Panc1 (cell line): ENCODE results near the gene CLEC20A. TPM values are rescaled to one million over a fixed set of nuclear protein-coding genes. Genes with fewer than 3 reads are reported as not detected.

Experiments used
- ATAC-seq: fragments of 200-7000 bp; cut with Tn5 transposase; 2 replicates; pipeline ENCODE4 v1.9.1; 2020; ENCODE audit warnings: mild to moderate bottlenecking, moderate library complexity
- BruUV-seq: library from RNA; stranded (reverse); fragments of 400-500 nt; replicated peaks from 2 replicates; lab custom pipeline; 2021; lab: Mats Ljungman, UMichigan
- CTCF ChIA-PET: fragments of 300-600 bp; sonication (Branson Sonifier 250); formaldehyde crosslinking; loops from one replicate; lab custom pipeline; 2022; ENCODE audit warnings: antibody characterized with exemption; lab: Charles Lee
- POLR2A ChIA-PET: fragments of 300-600 bp; sonication (Branson Sonifier 250); formaldehyde crosslinking; loops from one replicate; lab custom pipeline; 2022; ENCODE audit warnings: antibody characterized with exemption; lab: Charles Lee
- DNase-seq: peaks from one replicate; pipeline ENCODE4 v3.0.0-alpha.2; 2010; ENCODE audit warnings: low read depth, low spot score
- H3K27ac ChIP-seq: 2 replicates; pipeline ENCODE4 v1.5.1; 2011; ENCODE audit warnings: mild to moderate bottlenecking, low read length, inconsistent platforms
- H3K27me3 ChIP-seq: fragments of 200-500 bp; sonication (Bioruptor generic); 2 replicates; pipeline ENCODE4 v1.6.0; 2014; ENCODE audit warnings: low read length, inconsistent platforms; ENCODE audit not compliant: control insufficient read depth, insufficient read depth
- H3K36me3 ChIP-seq: fragments of 200-500 bp; sonication (Bioruptor generic); 2 replicates; pipeline ENCODE4 v1.5.1; 2014; ENCODE audit warnings: inconsistent platforms, mild to moderate bottlenecking, low read length, moderate library complexity; ENCODE audit not compliant: control insufficient read depth, insufficient read depth
- H3K4me1 ChIP-seq: 2 replicates; pipeline ENCODE4 v1.5.1; 2011; ENCODE audit warnings: inconsistent platforms, mild to moderate bottlenecking, low read length, moderate library complexity; ENCODE audit not compliant: control insufficient read depth, insufficient read depth
- H3K4me3 ChIP-seq, 2 experiments: 2 replicates each; pipeline ENCODE4 v1.5.1; 2011 to 2012; ENCODE audit warnings: low read depth in 2 of 2, low read length in 2 of 2, mild to moderate bottlenecking in 2 of 2, inconsistent platforms in 1 of 2, moderate library complexity in 1 of 2
- H3K9me3 ChIP-seq: fragments of 200-500 bp; sonication (Bioruptor generic); 2 replicates; pipeline ENCODE4 v1.5.1; 2014; ENCODE audit warnings: low read depth, mild to moderate bottlenecking, inconsistent platforms, low read length, moderate library complexity; ENCODE audit not compliant: control insufficient read depth, insufficient read depth
- CTCF ChIP-seq: fragments of 450-650 bp; IDR thresholded peaks from 2 replicates; pipeline ENCODE4 v1.5.1; 2017; ENCODE audit warnings: mild to moderate bottlenecking
- POLR2AphosphoS5 ChIP-seq: IDR thresholded peaks from 2 replicates; pipeline ENCODE4 v1.6.1; 2012; ENCODE audit warnings: mild to moderate bottlenecking, low read depth, low read length, moderate library complexity
- REST ChIP-seq, 2 experiments: IDR thresholded peaks; 2 replicates each; pipeline ENCODE4 v1.6.1; 2011 to 2012; ENCODE audit warnings: low read depth in 2 of 2, control low read depth in 1 of 2, low read length in 1 of 2, mild to moderate bottlenecking in 1 of 2, moderate library complexity in 1 of 2; ENCODE audit not compliant: insufficient read depth in 1 of 2
- SIN3A ChIP-seq: IDR thresholded peaks from 2 replicates; pipeline ENCODE4 v1.6.1; 2012; ENCODE audit warnings: low read depth, mild to moderate bottlenecking, low read length, moderate library complexity, borderline replicate concordance; ENCODE audit not compliant: insufficient read depth
- TCF7L2 ChIP-seq: IDR thresholded peaks from 2 replicates; pipeline ENCODE4 v1.6.1; 2011; ENCODE audit warnings: mild to moderate bottlenecking, low read depth, low read length, inconsistent platforms
- in situ Hi-C: cut with HindIII; loops from 2 replicates; pipeline ENCODE4 v1.10.0; 2016; ENCODE audit warnings: low sequenced_read_pairs, low pct_unique_long_range_greater_than_20kb
- intact Hi-C: fragments of 100-400 bp; cut with micrococcal nuclease; formaldehyde crosslinking; loops from one replicate; pipeline ENCODE4 v1.10.0; 2022; ENCODE audit not compliant: unreplicated experiment
- total RNA-seq: library from RNA; stranded (reverse); gene quantifications from one replicate; pipeline ENCODE4 v1.2.1, GENCODE V29; 2021; ENCODE audit not compliant: unreplicated experiment

CLEC20A gene
- total RNA-seq, 1 experiment from 2014 or later = not detected

- POLR2A ChIA-PET = no interaction called here
- no peak overlapping the region for H3K27ac ChIP-seq
- ATAC-seq = no peak
- no peak for DNase-seq
- CTCF ChIA-PET = no interaction called here
- H3K36me3 ChIP-seq = no peaks in the 10 kb centered on the region
- in situ Hi-C loops = no loop called here
- intact Hi-C loops = no loop called here
- TF ChIP-seq REST (IDR thresholded peaks at IDR 0.05; ENCODE audit: insufficient read depth in 1 of 2, low read depth in 2 of 2, low read length in 1 of 2) = no peak
- no peak for TF ChIP-seq CTCF
- TF ChIP-seq SIN3A = no peak
- no peak for TF ChIP-seq TCF7L2
- no peak for TF ChIP-seq POLR2AphosphoS5
- no peak overlapping the region for H3K4me3 ChIP-seq
- no TSS peak for BruUV-seq
- no peaks in the 10 kb centered on the region for H3K27me3 ChIP-seq
- no peaks in the 10 kb centered on the region for H3K4me1 ChIP-seq
- no peaks in the 10 kb centered on the region for H3K9me3 ChIP-seq
These were observed 12.0 kb downstream of the CLEC20A start for GRCh38 chr1:178484698-178485225.

- DNase-seq = no peak
- in situ Hi-C loops (no loop called here), intact Hi-C loops (no loop called here)
- no peak overlapping the region for H3K27ac ChIP-seq
- H3K36me3 ChIP-seq = no peaks in the 10 kb centered on the region
- BruUV-seq = no TSS peak
- no peak overlapping the region for H3K4me3 ChIP-seq
- no peak for ATAC-seq
- TF ChIP-seq POLR2AphosphoS5 (no peak), CTCF (no peak), SIN3A (no peak), REST (IDR thresholded peaks at IDR 0.05; ENCODE audit: insufficient read depth in 1 of 2, low read depth in 2 of 2, low read length in 1 of 2) (no peak), TCF7L2 (no peak)
- no peaks in the 10 kb centered on the region for H3K9me3 ChIP-seq
- no peaks in the 10 kb centered on the region for H3K27me3 ChIP-seq
- CTCF ChIA-PET = no interaction called here
- POLR2A ChIA-PET = no interaction called here
- no peaks in the 10 kb centered on the region for H3K4me1 ChIP-seq
These were observed 13.4 kb downstream of the CLEC20A start for GRCh38 chr1:178483251-178483957.
